ENCODE results near the gene GPR18.

The GPR18 gene

GRCh38 chr13:99281811-99282263, 23.7 kb upstream of the GPR18 start:
- H3K27ac ChIP-seq, result no peak overlapping the region
- TF ChIP-seq ZFX (IDR thresholded peaks at IDR 0.05) (no peak), CTCF (conservative IDR thresholded peaks at IDR 0.05) (no peak)

- H3K27ac ChIP-seq, result no peak overlapping the region
- TF ChIP-seq CTCF (conservative IDR thresholded peaks at IDR 0.05), result no peak
- no peak for TF ChIP-seq ZFX (IDR thresholded peaks at IDR 0.05)
These were observed 22.0 kb upstream of the GPR18 start for GRCh38 chr13:99280166-99280565.

GRCh38 chr13:99279637-99280036, 21.5 kb upstream of the GPR18 start:
- no peak for TF ChIP-seq CTCF (conservative IDR thresholded peaks at IDR 0.05)
- TF ChIP-seq ZFX (IDR thresholded peaks at IDR 0.05), result no peak

GRCh38 chr13:99278843-99279242, 20.7 kb upstream of the GPR18 start:
- TF ChIP-seq ZFX (IDR thresholded peaks at IDR 0.05), result no peak
- TF ChIP-seq CTCF (conservative IDR thresholded peaks at IDR 0.05), result no peak
- no peak overlapping the region for H3K27ac ChIP-seq

More at GRCh38 chr13:99279637-99280036, 21.5 kb upstream of the GPR18 start:
- no peak overlapping the region for H3K27ac ChIP-seq

- no peak overlapping the region for H3K27ac ChIP-seq
- no peak for TF ChIP-seq ZFX (IDR thresholded peaks at IDR 0.05)
- no peak for TF ChIP-seq CTCF (conservative IDR thresholded peaks at IDR 0.05)
These were observed 20.0 kb upstream of the GPR18 start for GRCh38 chr13:99278200-99278599.

GRCh38 chr13:99277629-99278028, 19.4 kb upstream of the GPR18 start:
- TF ChIP-seq ZFX (IDR thresholded peaks at IDR 0.05) (no peak), CTCF (conservative IDR thresholded peaks at IDR 0.05) (no peak)
- H3K27ac ChIP-seq, result no peak overlapping the region

GRCh38 chr13:99276706-99277105, 18.5 kb upstream of the GPR18 start:
- H3K27ac ChIP-seq, result no peak overlapping the region
- TF ChIP-seq CTCF (conservative IDR thresholded peaks at IDR 0.05), result no peak
